ENCODE measurements around the gene RESF1.

The RESF1 gene

DNA sequence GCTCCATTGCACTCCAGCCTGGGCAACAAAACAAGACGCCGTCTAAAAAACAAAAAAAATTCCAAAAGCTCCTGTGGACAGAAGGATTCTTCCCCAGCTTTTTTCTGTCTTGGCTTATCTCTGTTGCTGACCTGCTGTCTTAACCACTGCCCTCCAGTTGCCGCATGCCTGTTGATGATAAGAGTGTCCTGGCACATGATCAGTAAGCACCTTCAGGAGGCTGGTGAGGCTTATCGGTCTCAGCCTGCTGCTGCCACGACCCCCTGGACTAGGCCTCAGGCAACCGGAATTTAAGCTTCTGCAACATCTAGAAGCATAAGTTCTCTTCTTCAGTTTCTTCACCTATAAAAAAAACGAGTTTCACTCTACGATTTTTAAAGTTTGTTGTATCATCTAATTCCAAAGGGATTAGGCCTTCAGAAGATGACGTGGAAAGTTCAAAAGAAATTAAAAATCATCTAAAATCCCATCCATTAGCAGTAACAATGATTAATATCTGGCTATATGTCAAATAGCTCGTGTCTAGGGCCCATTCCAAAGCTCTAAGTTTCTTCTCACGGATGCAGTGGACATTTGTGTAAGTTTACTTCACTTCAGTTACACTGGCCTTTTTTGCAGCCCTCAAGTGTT is 46.4 kb downstream of the RESF1 start:
- Histone ChIP-seq H2AK5ac (ENCODE audit: low read length) (no peak overlapping the region), H3K79me1 (ENCODE audit: low read length) (no peaks in the 10 kb centered on the region), H3K23ac (ENCODE audit: low read length) (no peak overlapping the region), H3K36me3 (ENCODE audit: control insufficient read depth, insufficient read depth, low read length) (peaks cover 1% of the 10 kb centered on the region), H3K4me1 (ENCODE audit: control insufficient read depth, low read depth, low read length) (no peaks in the 10 kb centered on the region), H4K8ac (ENCODE audit: low read depth, low read length) (no peak overlapping the region), H2BK120ac (ENCODE audit: low read depth, low read length) (no peak overlapping the region), H3K4ac (ENCODE audit: low read depth, low read length) (no peak overlapping the region), H3K9ac (ENCODE audit: low read length) (no peak overlapping the region), H3K4me3 (ENCODE audit: low read length) (no peak overlapping the region), H3K18ac (ENCODE audit: low read length) (peak overlapping the region; percentile 75), H2BK5ac (ENCODE audit: low read length) (no peak overlapping the region), H3K27ac (ENCODE audit: low read depth, low read length) (no peak overlapping the region), H3K56ac (ENCODE audit: low read length) (no peak overlapping the region), H4K5ac (ENCODE audit: low read length) (no peak overlapping the region), H2BK15ac (replicated peaks; ENCODE audit: low read depth) (no peak overlapping the region), H3K4me2 (ENCODE audit: low read length) (no peak overlapping the region), H3K79me2 (ENCODE audit: control insufficient read depth, insufficient read depth, low read length) (no peaks in the 10 kb centered on the region), H3K27me3 (ENCODE audit: insufficient read depth, low read length, poor library complexity) (no peaks in the 10 kb centered on the region)
- DNase-seq, result peak; percentile 89
- no CpG with 5 or more reads among the region's 11 CpGs for WGBS (ENCODE audit: extremely low coverage, insufficient coverage, low lambda C conversion rate)
